ENCODE results near the gene M6PR. TPM values are rescaled to one million over a fixed set of nuclear protein-coding genes. Genes with fewer than 3 reads are reported as not detected.

Gene M6PR
- total and polyA plus RNA-seq, 8 donors = 152 to 243 (median 209) TPM

- Histone ChIP-seq H3K36me3 (no peaks in the 10 kb centered on the region), H3K4me1 (no peaks in the 10 kb centered on the region), H3K4me3 (no peak overlapping the region), H3K9me3 (no peaks in the 10 kb centered on the region), H3K27ac (no peak overlapping the region), H3K27me3 (no peaks in the 10 kb centered on the region)
- DNase-seq (no peak), ATAC-seq (no peak)
- TF ChIP-seq CTCF (IDR thresholded peaks at IDR 0.05) = no peak
- intact Hi-C loops (cut with DNase I) = no loop called here
These were observed 54.5 kb downstream of the M6PR start for GRCh38 chr12:8894986-8895385.

GRCh38 chr12:8894378-8894777, 55.1 kb downstream of the M6PR start:
- TF ChIP-seq CTCF (IDR thresholded peaks at IDR 0.05) = no peak
- Histone ChIP-seq H3K4me3 (no peak overlapping the region), H3K27me3 (no peaks in the 10 kb centered on the region), H3K27ac (no peak overlapping the region), H3K36me3 (no peaks in the 10 kb centered on the region), H3K9me3 (no peaks in the 10 kb centered on the region), H3K4me1 (no peaks in the 10 kb centered on the region)
- ATAC-seq (no peak), DNase-seq (no peak)
- intact Hi-C loops (cut with DNase I) = no loop called here

GRCh38 chr12:8891976-8892375, 57.5 kb downstream of the M6PR start:
- H3K9me3 ChIP-seq = no peaks in the 10 kb centered on the region
- ATAC-seq = no peak
- no peak overlapping the region for H3K27ac ChIP-seq
- no peak for TF ChIP-seq CTCF (IDR thresholded peaks at IDR 0.05)
- H3K36me3 ChIP-seq = no peaks in the 10 kb centered on the region
- no peaks in the 10 kb centered on the region for H3K27me3 ChIP-seq
- no peak overlapping the region for H3K4me3 ChIP-seq
- no peaks in the 10 kb centered on the region for H3K4me1 ChIP-seq
- intact Hi-C loops (cut with DNase I) = no loop called here
- DNase-seq = no peak

Other genes starting within 250 kb of the M6PR start
- not detected for gene A2ML1, start 127.0 kb downstream of the M6PR start, total RNA-seq
- gene A2ML1, start 127.0 kb downstream of the M6PR start, polyA plus RNA-seq (ENCODE audit: insufficient read length in 6 of 6) = under 1 TPM; 0.72 to 0.94 (median 0.89) TPM
- 10 to 100 TPM; 30.1 to 34.1 TPM for gene PHC1, start 35.1 kb downstream of the M6PR start, total RNA-seq
- gene PHC1, start 35.1 kb downstream of the M6PR start, polyA plus RNA-seq (ENCODE audit: insufficient read length in 6 of 6) = 100 to 1,000 TPM in 3 of 6 donors, 10 to 100 TPM in 3; 85.6 to 111 (median 101) TPM
- gene KLRG1, start 39.9 kb upstream of the M6PR start, total RNA-seq = 1 to 10 TPM; 2.0 to 3.0 TPM
- 1 to 10 TPM; 1.1 to 2.3 (median 1.9) TPM for gene KLRG1, start 39.9 kb upstream of the M6PR start, polyA plus RNA-seq (ENCODE audit: insufficient read length in 6 of 6)
- gene A2M, start 166.3 kb upstream of the M6PR start, total RNA-seq = 1,000 to 10,000 TPM; 2,565 to 2,660 TPM
- gene A2M, start 166.3 kb upstream of the M6PR start, polyA plus RNA-seq (ENCODE audit: insufficient read length in 6 of 6) = 1,000 to 10,000 TPM in 5 of 6 donors, 100 to 1,000 TPM in 1; 814 to 2,600 (median 1,861) TPM